PFSK-1 (cell line): ENCODE results near the gene NUP214.

ENCODE experiments used
- REST ChIP-seq, 2 experiments: IDR thresholded peaks; 2 replicates each; pipeline versions ENCODE4 v1.6.1 to v1.8.0; 2011 to 2012; ENCODE audit warnings: low read depth in 2 of 2, low read length in 2 of 2, control low read depth in 1 of 2, inconsistent platforms in 1 of 2, mild to moderate bottlenecking in 1 of 2, moderate library complexity in 1 of 2; ENCODE audit not compliant: insufficient read depth in 1 of 2
- TAF1 ChIP-seq: IDR thresholded peaks from 2 replicates; pipeline ENCODE4 v1.6.1; 2012; ENCODE audit warnings: low read length, control low read depth, borderline replicate concordance; ENCODE audit not compliant: insufficient read depth

DNA sequence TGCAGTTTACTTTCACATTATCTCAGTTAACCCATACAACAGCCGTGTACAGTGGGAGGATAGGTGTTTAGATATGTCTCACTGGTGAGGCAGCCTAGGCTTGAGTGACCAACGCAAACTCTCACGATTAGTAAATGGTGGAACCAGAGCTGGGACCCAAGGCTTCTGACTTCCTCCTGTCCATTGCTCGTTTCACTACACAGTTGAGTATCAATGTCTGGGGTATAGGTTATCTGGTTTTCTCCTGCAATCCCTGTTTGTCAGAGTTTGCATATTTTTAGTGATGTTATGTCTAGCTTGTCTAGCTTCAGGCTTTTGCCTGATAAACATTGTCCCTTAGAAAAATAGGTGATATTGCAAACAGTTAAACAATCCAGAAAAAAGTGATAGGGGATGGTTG is 62.6 kb downstream of the NUP214 start:
- no peak for TF ChIP-seq TAF1
- no peak for TF ChIP-seq REST (IDR thresholded peaks at IDR 0.05; ENCODE audit: insufficient read depth in 1 of 2, low read depth in 2 of 2, low read length in 2 of 2)
